ENCODE measurements around the gene STRA8.
"Not testable (repeated sequence)": the region's sequence is repeated elsewhere in the genome, so short reads cannot be mapped to it uniquely, and the experiment has no call there.

The STRA8 gene

GRCh38 chr7:135209225-135209834 lies 24.3 kb upstream of the STRA8 start:
- Mint-ChIP-seq H3K9me3 (no peaks in the 10 kb centered on the region), H3K27ac (no peak overlapping the region), H3K4me1 (ENCODE audit: low read depth in 2 of 2) (peaks cover 24 to 30% of the 10 kb centered on the region in 2 donors), H3K4me3 (peak overlapping the region in 1 of 2 donors; percentile 20), H3K36me3 (ENCODE audit: insufficient read depth) (peaks cover 14% of the 10 kb centered on the region), H3K27me3 (no peaks in the 10 kb centered on the region)
- no peak for DNase-seq
- ATAC-seq (replicated peaks): no peak

- Mint-ChIP-seq H3K36me3 (ENCODE audit: insufficient read depth) (peaks cover 9% of the 10 kb centered on the region), H3K27me3 (no peaks in the 10 kb centered on the region), H3K9me3 (no peaks in the 10 kb centered on the region), H3K4me1 (ENCODE audit: low read depth in 2 of 2) (peaks cover 21 to 25% of the 10 kb centered on the region in 2 donors), H3K4me3 (peak overlapping the region; percentile 89 to 94), H3K27ac (peak overlapping the region; percentile 93 to 96)
- DNase-seq (no peak), ATAC-seq (replicated peaks) (peak; percentile 1)
Measured at GRCh38 chr7:135210888-135211178, 22.8 kb upstream of the STRA8 start.

GRCh38 chr7:135211179-135211945 lies 22.3 kb upstream of the STRA8 start, which contains the start of gene WDR91:
Gene WDR91, minus strand, starts transcription at chr7:135211526. Its CDS starts 24 bp downstream, at chr7:135211502.
- peak; percentile 86 to 89 (median 88) for DNase-seq
- Mint-ChIP-seq H3K4me1 (ENCODE audit: low read depth in 2 of 2) (peaks cover 19 to 25% of the 10 kb centered on the region in 2 donors), H3K27me3 (no peaks in the 10 kb centered on the region), H3K36me3 (ENCODE audit: insufficient read depth) (peaks cover 8% of the 10 kb centered on the region), H3K27ac (peak within 1 kb of the TSS; percentile 93 to 96), H3K4me3 (peak within 1 kb of the TSS; percentile 89 to 94), H3K9me3 (no peaks in the 10 kb centered on the region)
- ATAC-seq (replicated peaks): peak; percentile 86

- peaks cover 18 to 25% of the 10 kb centered on the region in 2 donors for H3K4me1 Mint-ChIP-seq (ENCODE audit: low read depth in 2 of 2)
- not testable (repeated sequence) for H3K27me3 Mint-ChIP-seq; H3K36me3 Mint-ChIP-seq (ENCODE audit: insufficient read depth); ATAC-seq (replicated peaks); DNase-seq; H3K9me3 Mint-ChIP-seq
- H3K4me3 Mint-ChIP-seq: peak overlapping the region; percentile 89 to 94
- H3K27ac Mint-ChIP-seq: peak overlapping the region; percentile 93 to 96
Measured at GRCh38 chr7:135211946-135212685, 21.5 kb upstream of the STRA8 start.

- Mint-ChIP-seq H3K27me3 (peaks cover 0 to 10% of the 10 kb centered on the region in 2 donors), H3K9me3 (no peaks in the 10 kb centered on the region), H3K36me3 (ENCODE audit: insufficient read depth) (peaks cover 6% of the 10 kb centered on the region), H3K4me1 (ENCODE audit: low read depth in 2 of 2) (peaks cover 7 to 16% of the 10 kb centered on the region in 2 donors), H3K27ac (no peak overlapping the region), H3K4me3 (no peak overlapping the region)
- ATAC-seq (replicated peaks): no peak
- no peak for DNase-seq
Measured at GRCh38 chr7:135213831-135214230, 19.8 kb upstream of the STRA8 start.

- no peak for DNase-seq
- ATAC-seq (replicated peaks): no peak
- Mint-ChIP-seq H3K36me3 (ENCODE audit: insufficient read depth) (no peaks in the 10 kb centered on the region), H3K27ac (no peak overlapping the region), H3K9me3 (no peaks in the 10 kb centered on the region), H3K4me1 (ENCODE audit: low read depth in 2 of 2) (peaks cover 6 to 11% of the 10 kb centered on the region in 2 donors), H3K4me3 (no peak overlapping the region), H3K27me3 (peaks cover 0 to 21% of the 10 kb centered on the region in 2 donors)
Measured at GRCh38 chr7:135215180-135215579, 18.5 kb upstream of the STRA8 start.

GRCh38 chr7:135215698-135216097 lies 17.9 kb upstream of the STRA8 start:
- peaks cover 3 to 6% of the 10 kb centered on the region in 2 donors for H3K4me1 Mint-ChIP-seq (ENCODE audit: low read depth in 2 of 2)
- no peak for ATAC-seq (replicated peaks)
- H3K27ac Mint-ChIP-seq: no peak overlapping the region
- H3K36me3 Mint-ChIP-seq (ENCODE audit: insufficient read depth): no peaks in the 10 kb centered on the region
- peaks cover 0 to 25% of the 10 kb centered on the region in 2 donors for H3K27me3 Mint-ChIP-seq
- H3K4me3 Mint-ChIP-seq: no peak overlapping the region
- no peaks in the 10 kb centered on the region for H3K9me3 Mint-ChIP-seq
- DNase-seq: no peak

- Mint-ChIP-seq H3K9me3 (no peaks in the 10 kb centered on the region), H3K4me3 (no peak overlapping the region), H3K36me3 (ENCODE audit: insufficient read depth) (no peaks in the 10 kb centered on the region), H3K27me3 (peaks cover 0 to 25% of the 10 kb centered on the region in 2 donors), H3K27ac (no peak overlapping the region), H3K4me1 (ENCODE audit: low read depth in 2 of 2) (no peaks in the 10 kb centered on the region)
- DNase-seq (no peak), ATAC-seq (replicated peaks) (no peak)
Measured at GRCh38 chr7:135217645-135218509, 15.8 kb upstream of the STRA8 start.

- ATAC-seq (replicated peaks) (no peak), DNase-seq (no peak)
- no peaks in the 10 kb centered on the region for H3K36me3 Mint-ChIP-seq (ENCODE audit: insufficient read depth)
- H3K27me3 Mint-ChIP-seq: peaks cover 0 to 15% of the 10 kb centered on the region in 2 donors
- H3K9me3 Mint-ChIP-seq: no peaks in the 10 kb centered on the region
- H3K4me1 Mint-ChIP-seq (ENCODE audit: low read depth in 2 of 2): peaks cover 0 to 9% of the 10 kb centered on the region in 2 donors
- H3K4me3 Mint-ChIP-seq: no peak overlapping the region
- no peak overlapping the region for H3K27ac Mint-ChIP-seq
Measured at GRCh38 chr7:135224027-135224426, 9.6 kb upstream of the STRA8 start.

GRCh38 chr7:135231686-135232085 lies 2.0 kb upstream of the STRA8 start:
- Mint-ChIP-seq H3K4me3 (no peak overlapping the region), H3K9me3 (no peaks in the 10 kb centered on the region), H3K27me3 (peaks cover 0 to 5% of the 10 kb centered on the region in 2 donors), H3K4me1 (ENCODE audit: low read depth in 2 of 2) (peaks cover 0 to under 1% of the 10 kb centered on the region in 2 donors), H3K36me3 (ENCODE audit: insufficient read depth) (no peaks in the 10 kb centered on the region), H3K27ac (no peak overlapping the region)
- ATAC-seq (replicated peaks) (no peak), DNase-seq (no peak)

GRCh38 chr7:135232087-135232486 lies 1.6 kb upstream of the STRA8 start:
- Mint-ChIP-seq H3K27ac (no peak overlapping the region), H3K27me3 (peaks cover 0 to 9% of the 10 kb centered on the region in 2 donors), H3K4me3 (no peak overlapping the region), H3K4me1 (ENCODE audit: low read depth in 2 of 2) (peaks cover 0 to 4% of the 10 kb centered on the region in 2 donors), H3K36me3 (ENCODE audit: insufficient read depth) (no peaks in the 10 kb centered on the region), H3K9me3 (no peaks in the 10 kb centered on the region)
- ATAC-seq (replicated peaks) (no peak), DNase-seq (no peak)

GRCh38 chr7:135232720-135233119 lies 918 bp upstream of the STRA8 start:
- Mint-ChIP-seq H3K4me3 (no peak overlapping the region), H3K9me3 (no peaks in the 10 kb centered on the region), H3K27ac (no peak overlapping the region), H3K36me3 (ENCODE audit: insufficient read depth) (no peaks in the 10 kb centered on the region), H3K4me1 (ENCODE audit: low read depth in 2 of 2) (peaks cover 0 to 4% of the 10 kb centered on the region in 2 donors), H3K27me3 (peaks cover 0 to 9% of the 10 kb centered on the region in 2 donors)
- ATAC-seq (replicated peaks) (no peak), DNase-seq (no peak)

GRCh38 chr7:135234095-135234494 lies 457 bp downstream of the STRA8 start:
- not testable (repeated sequence) for H3K9me3 Mint-ChIP-seq; H3K27me3 Mint-ChIP-seq; H3K4me3 Mint-ChIP-seq; ATAC-seq (replicated peaks); H3K4me1 Mint-ChIP-seq (ENCODE audit: low read depth in 2 of 2); H3K36me3 Mint-ChIP-seq (ENCODE audit: insufficient read depth); H3K27ac Mint-ChIP-seq; DNase-seq
